ENCODE data around the gene KCNN3. TPM values are rescaled to one million over a fixed set of nuclear protein-coding genes. Genes with fewer than 3 reads are reported as not detected.

Gene KCNN3
- total RNA-seq, 4 donors from 2014 or later = 5.0 to 30.0 (median 20.8) TPM

DNA sequence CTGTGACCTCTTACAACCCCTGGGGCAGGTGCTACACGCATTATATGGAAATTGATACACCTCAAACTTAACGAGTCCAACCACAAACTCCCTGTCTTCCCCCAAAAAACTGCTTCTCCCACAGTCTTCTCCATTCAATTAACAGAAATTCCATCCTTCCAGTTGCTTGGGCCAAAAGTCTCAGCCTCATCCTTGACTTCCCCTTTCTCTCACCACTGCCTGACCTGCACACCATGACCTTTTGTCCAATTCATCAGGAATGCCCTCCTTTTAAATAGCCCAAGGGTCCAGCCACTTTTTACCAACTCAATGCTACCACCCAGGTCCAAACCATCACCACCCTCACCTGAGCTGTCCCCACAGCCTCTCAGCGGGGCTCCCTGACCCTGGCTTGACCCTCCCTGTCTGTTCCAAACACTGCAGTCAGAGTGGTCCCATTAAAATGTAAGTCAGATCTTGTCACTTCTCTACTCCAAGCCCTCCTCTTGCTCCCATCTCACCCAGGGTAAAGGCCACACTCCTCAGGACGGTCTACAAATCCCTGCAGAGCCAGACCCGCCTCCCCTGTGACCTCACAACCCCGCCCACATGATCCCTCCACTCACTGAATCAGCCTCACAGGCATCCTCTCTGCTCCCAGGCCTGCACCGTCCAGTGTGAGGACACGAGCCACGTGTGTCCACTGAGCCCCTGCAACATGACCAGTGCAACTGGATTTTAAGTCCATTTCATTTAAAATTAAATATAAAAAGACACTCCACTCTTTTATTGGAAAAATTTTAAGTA lies 18.5 kb downstream of the KCNN3 start:
- no peaks in the 10 kb centered on the region for H3K27me3 ChIP-seq
- H3K4me3 ChIP-seq = no peak overlapping the region
- intact Hi-C loops (cut with DNase I; ENCODE audit: low total_unique reads) (no loop called here), in situ Hi-C loops (cut with MboI; ENCODE audit: low sequenced_read_pairs in 4 of 4) (no loop called here)
- H3K27ac ChIP-seq = peak overlapping the region; percentile 75 to 99 (median 90)
- ATAC-seq (peak in 1 of 2 donors; percentile 28), DNase-seq (peak in 1 of 2 donors; percentile 71)
- H3K9me3 ChIP-seq = no peaks in the 10 kb centered on the region
- TF ChIP-seq POLR2A (IDR thresholded peaks at IDR 0.05) = peak in 1 of 2 donors; percentile 42
- TF ChIP-seq, protein P1, sequence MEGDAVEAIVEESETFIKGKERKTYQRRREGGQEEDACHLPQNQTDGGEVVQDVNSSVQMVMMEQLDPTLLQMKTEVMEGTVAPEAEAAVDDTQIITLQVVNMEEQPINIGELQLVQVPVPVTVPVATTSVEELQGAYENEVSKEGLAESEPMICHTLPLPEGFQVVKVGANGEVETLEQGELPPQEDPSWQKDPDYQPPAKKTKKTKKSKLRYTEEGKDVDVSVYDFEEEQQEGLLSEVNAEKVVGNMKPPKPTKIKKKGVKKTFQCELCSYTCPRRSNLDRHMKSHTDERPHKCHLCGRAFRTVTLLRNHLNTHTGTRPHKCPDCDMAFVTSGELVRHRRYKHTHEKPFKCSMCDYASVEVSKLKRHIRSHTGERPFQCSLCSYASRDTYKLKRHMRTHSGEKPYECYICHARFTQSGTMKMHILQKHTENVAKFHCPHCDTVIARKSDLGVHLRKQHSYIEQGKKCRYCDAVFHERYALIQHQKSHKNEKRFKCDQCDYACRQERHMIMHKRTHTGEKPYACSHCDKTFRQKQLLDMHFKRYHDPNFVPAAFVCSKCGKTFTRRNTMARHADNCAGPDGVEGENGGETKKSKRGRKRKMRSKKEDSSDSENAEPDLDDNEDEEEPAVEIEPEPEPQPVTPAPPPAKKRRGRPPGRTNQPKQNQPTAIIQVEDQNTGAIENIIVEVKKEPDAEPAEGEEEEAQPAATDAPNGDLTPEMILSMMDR (IDR thresholded peaks at IDR 0.05 in 4 of 5, conservative IDR thresholded peaks at IDR 0.05 in 1 of 5) = no peak
- no peaks in the 10 kb centered on the region for H3K36me3 ChIP-seq
- H3K4me1 ChIP-seq = peaks cover 49 to 55% of the 10 kb centered on the region in 2 donors

GRCh38 chr1:154849645-154850131 lies 20.4 kb downstream of the KCNN3 start:
- TF ChIP-seq, protein P1 (IDR thresholded peaks at IDR 0.05 in 4 of 5, conservative IDR thresholded peaks at IDR 0.05 in 1 of 5) = no peak
- TF ChIP-seq POLR2A (IDR thresholded peaks at IDR 0.05) = no peak
- peak overlapping the region; percentile 27 to 99 (median 86) for H3K27ac ChIP-seq
- no peaks in the 10 kb centered on the region for H3K9me3 ChIP-seq
- in situ Hi-C loops (cut with MboI; ENCODE audit: low sequenced_read_pairs in 4 of 4) = no loop called here
- DNase-seq (no peak), ATAC-seq (no peak)
- intact Hi-C loops (cut with DNase I; ENCODE audit: low total_unique reads) = no loop called here
- H3K4me3 ChIP-seq = no peak overlapping the region
- peaks cover 48 to 56% of the 10 kb centered on the region in 2 donors for H3K4me1 ChIP-seq
- no peaks in the 10 kb centered on the region for H3K27me3 ChIP-seq
- H3K36me3 ChIP-seq = no peaks in the 10 kb centered on the region

GRCh38 chr1:154848983-154849382 lies 21.1 kb downstream of the KCNN3 start:
- Histone ChIP-seq H3K9me3 (no peaks in the 10 kb centered on the region), H3K4me1 (peaks cover 48 to 56% of the 10 kb centered on the region in 2 donors), H3K36me3 (no peaks in the 10 kb centered on the region), H3K27me3 (no peaks in the 10 kb centered on the region), H3K27ac (peak overlapping the region in 3 of 4 donors; percentile 76 to 99 (median 96)), H3K4me3 (no peak overlapping the region)
- TF ChIP-seq POLR2A (IDR thresholded peaks at IDR 0.05) = no peak
- TF ChIP-seq, protein P1 (IDR thresholded peaks at IDR 0.05 in 4 of 5, conservative IDR thresholded peaks at IDR 0.05 in 1 of 5) = no peak
- DNase-seq (no peak), ATAC-seq (no peak)
- in situ Hi-C loops (cut with MboI; ENCODE audit: low sequenced_read_pairs in 4 of 4) (no loop called here), intact Hi-C loops (cut with DNase I; ENCODE audit: low total_unique reads) (no loop called here)

DNA sequence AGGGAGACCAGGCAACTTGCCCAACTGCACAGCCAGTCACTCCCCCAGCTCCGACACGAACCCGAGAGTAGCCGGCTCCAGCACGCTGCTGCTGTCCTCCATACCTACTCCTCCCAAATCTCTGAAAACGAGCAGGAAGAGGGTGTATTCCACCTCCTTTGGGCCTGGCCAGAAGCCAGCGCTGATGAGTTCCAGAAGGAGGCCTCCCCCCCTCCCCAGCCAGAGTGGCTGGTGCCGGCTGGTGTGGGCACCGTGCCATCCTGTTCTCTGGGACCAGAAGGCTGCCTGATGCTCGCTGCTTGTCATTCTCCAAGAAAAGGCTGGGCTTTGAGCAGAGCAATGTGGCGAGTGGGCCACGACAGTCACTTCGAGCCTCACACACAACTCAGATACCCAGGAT lies 22.2 kb downstream of the KCNN3 start:
- TF ChIP-seq, protein P1 (IDR thresholded peaks at IDR 0.05 in 4 of 5, conservative IDR thresholded peaks at IDR 0.05 in 1 of 5) = no peak
- TF ChIP-seq POLR2A (IDR thresholded peaks at IDR 0.05) = no peak
- H3K36me3 ChIP-seq = no peaks in the 10 kb centered on the region
- intact Hi-C loops (cut with DNase I; ENCODE audit: low total_unique reads) = no loop called here
- in situ Hi-C loops (cut with MboI; ENCODE audit: low sequenced_read_pairs in 4 of 4) = no loop called here
- H3K27ac ChIP-seq = peak overlapping the region; percentile 44 to 99 (median 86)
- peaks cover 41 to 47% of the 10 kb centered on the region in 2 donors for H3K4me1 ChIP-seq
- ATAC-seq (no peak), DNase-seq (no peak)
- no peak overlapping the region for H3K4me3 ChIP-seq
- H3K27me3 ChIP-seq = no peaks in the 10 kb centered on the region
- H3K9me3 ChIP-seq = no peaks in the 10 kb centered on the region
